ENCODE data around the gene SNAP29. TPM values are rescaled to one million over a fixed set of nuclear protein-coding genes. Genes with fewer than 3 reads are reported as not detected.

Gene SNAP29
- total RNA-seq, 1 donor from 2014 or later: 15.0 TPM

GRCh38 chr22:20813056-20813455, 45.8 kb upstream of the SNAP29 start:
- no peak for DNase-seq (ENCODE audit: low spot score in 2 of 2, unreplicated experiment in 2 of 2)
- Mint-ChIP-seq H3K36me3 (peaks cover 42% of the 10 kb centered on the region), H3K9me3 (no peaks in the 10 kb centered on the region), H3K4me1 (no peaks in the 10 kb centered on the region), H3K27ac (no peak overlapping the region), H3K4me3 (no peak overlapping the region), H3K27me3 (ENCODE audit: low read depth) (no peaks in the 10 kb centered on the region)
- no peak for TF ChIP-seq CTCF (IDR thresholded peaks at IDR 0.05; ENCODE audit: unreplicated experiment)

- Mint-ChIP-seq H3K27me3 (ENCODE audit: low read depth) (no peaks in the 10 kb centered on the region), H3K9me3 (no peaks in the 10 kb centered on the region), H3K36me3 (peaks cover 39% of the 10 kb centered on the region)
Measured at GRCh38 chr22:20814221-20814808, 44.5 kb upstream of the SNAP29 start.

GRCh38 chr22:20815477-20816050, 43.2 kb upstream of the SNAP29 start:
- H3K36me3 Mint-ChIP-seq: peaks cover 42% of the 10 kb centered on the region
- no peak for TF ChIP-seq CTCF (IDR thresholded peaks at IDR 0.05; ENCODE audit: unreplicated experiment)
- DNase-seq (ENCODE audit: low spot score in 2 of 2, unreplicated experiment in 2 of 2): no peak
- H3K9me3 Mint-ChIP-seq: no peaks in the 10 kb centered on the region
- H3K4me1 Mint-ChIP-seq: no peaks in the 10 kb centered on the region
- no peak overlapping the region for H3K4me3 Mint-ChIP-seq
- H3K27me3 Mint-ChIP-seq (ENCODE audit: low read depth): no peaks in the 10 kb centered on the region
- H3K27ac Mint-ChIP-seq: no peak overlapping the region

More at GRCh38 chr22:20814221-20814808, 44.5 kb upstream of the SNAP29 start:
- H3K4me1 Mint-ChIP-seq: no peaks in the 10 kb centered on the region
- no peak for TF ChIP-seq CTCF (IDR thresholded peaks at IDR 0.05; ENCODE audit: unreplicated experiment)
- no peak overlapping the region for H3K4me3 Mint-ChIP-seq
- no peak for DNase-seq (ENCODE audit: low spot score in 2 of 2, unreplicated experiment in 2 of 2)
- no peak overlapping the region for H3K27ac Mint-ChIP-seq

GRCh38 chr22:20816559-20816958, 42.2 kb upstream of the SNAP29 start:
- no peak for TF ChIP-seq CTCF (IDR thresholded peaks at IDR 0.05; ENCODE audit: unreplicated experiment)
- H3K4me3 Mint-ChIP-seq: no peak overlapping the region
- H3K27me3 Mint-ChIP-seq (ENCODE audit: low read depth): no peaks in the 10 kb centered on the region

GRCh38 chr22:20818471-20818870, 40.3 kb upstream of the SNAP29 start:
- H3K4me3 Mint-ChIP-seq: no peak overlapping the region
- H3K27me3 Mint-ChIP-seq (ENCODE audit: low read depth): no peaks in the 10 kb centered on the region
- no peaks in the 10 kb centered on the region for H3K9me3 Mint-ChIP-seq
- DNase-seq (ENCODE audit: low spot score in 2 of 2, unreplicated experiment in 2 of 2): no peak
- TF ChIP-seq CTCF (IDR thresholded peaks at IDR 0.05; ENCODE audit: unreplicated experiment): no peak
- no peaks in the 10 kb centered on the region for H3K4me1 Mint-ChIP-seq
- no peak overlapping the region for H3K27ac Mint-ChIP-seq
- peaks cover 25% of the 10 kb centered on the region for H3K36me3 Mint-ChIP-seq

More at GRCh38 chr22:20816559-20816958, 42.2 kb upstream of the SNAP29 start:
- Mint-ChIP-seq H3K36me3 (peaks cover 34% of the 10 kb centered on the region), H3K27ac (no peak overlapping the region), H3K9me3 (no peaks in the 10 kb centered on the region), H3K4me1 (no peaks in the 10 kb centered on the region)
- no peak for DNase-seq (ENCODE audit: low spot score in 2 of 2, unreplicated experiment in 2 of 2)

Measured in mesothelial cell of epicardium (in vitro differentiated cells).